Measurements from ENCODE around the gene DIS3L2.

- TF ChIP-seq POLR2AphosphoS5 (IDR thresholded peaks at IDR 0.05; ENCODE audit: borderline replicate concordance, low read depth, low read length) (no peak), EZH2 (IDR thresholded peaks at IDR 0.05) (no peak)
Measured at GRCh38 chr2:231970461-231970860, 8.9 kb downstream of the DIS3L2 start.
